GM12892 (cell line): ENCODE measurements around the gene ATP1B2.

ENCODE experiments used
- POLR2A ChIP-seq: IDR thresholded peaks from 2 replicates; pipeline ENCODE4 v1.6.1; 2011; ENCODE audit warnings: low read depth, low read length, control low read depth
- TAF1 ChIP-seq: IDR thresholded peaks from 2 replicates; pipeline ENCODE4 v1.6.1; 2011; ENCODE audit warnings: low read depth, mild to moderate bottlenecking, control low read depth, low read length, borderline replicate concordance

- TF ChIP-seq POLR2A (no peak), TAF1 (no peak)
Observed at GRCh38 chr17:7706631-7707354, 56.1 kb downstream of the ATP1B2 start.
